ENCODE data around the gene TMEM9. TPM values are rescaled to one million over a fixed set of nuclear protein-coding genes. Genes with fewer than 3 reads are reported as not detected.

The TMEM9 gene
- total and polyA plus RNA-seq, 10 of the 15 experiments (the other 5 are each of a cell fraction or from before 2014, with no cell fraction given), result 7.2 to 46.1 (median 17.3) TPM

DNA sequence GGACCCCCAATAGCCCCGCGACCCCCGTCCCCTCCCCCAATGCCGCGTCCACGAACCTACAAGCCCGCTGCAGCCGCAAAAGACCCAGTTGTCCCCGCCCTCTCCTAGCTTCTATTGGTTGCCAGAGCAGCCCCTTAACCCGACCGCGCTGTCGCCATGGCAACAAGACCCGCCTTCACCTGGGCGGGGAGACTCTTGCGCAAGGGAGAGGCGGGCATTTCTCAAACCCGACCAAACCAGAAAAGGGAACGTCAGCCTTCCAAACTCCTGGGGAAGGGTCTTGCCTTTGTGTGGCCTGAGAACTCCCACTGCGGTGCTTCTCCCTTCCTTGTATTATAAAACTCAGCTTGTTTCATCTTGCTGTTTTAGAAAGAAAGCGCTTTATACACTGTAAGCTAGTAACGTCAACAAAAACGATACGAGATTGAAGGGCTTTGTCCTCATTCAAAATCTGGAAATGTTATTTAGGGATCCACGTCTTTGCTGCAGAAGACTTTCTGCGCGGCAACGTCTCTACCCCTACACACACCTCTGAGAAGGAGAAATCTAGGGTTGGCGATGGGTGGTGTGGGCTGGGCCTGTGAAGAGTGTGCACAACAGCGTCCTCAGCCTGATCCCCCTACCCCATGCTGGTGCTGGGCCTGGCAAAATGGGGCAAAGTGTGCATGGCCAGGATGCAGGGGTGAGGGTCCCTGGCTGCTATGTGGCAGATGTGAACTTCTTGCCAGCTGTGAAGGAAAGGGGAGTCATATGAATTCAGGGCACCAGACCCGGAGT is at the start of gene TMEM9 (continued):
- TF ChIP-seq, protein P1, sequence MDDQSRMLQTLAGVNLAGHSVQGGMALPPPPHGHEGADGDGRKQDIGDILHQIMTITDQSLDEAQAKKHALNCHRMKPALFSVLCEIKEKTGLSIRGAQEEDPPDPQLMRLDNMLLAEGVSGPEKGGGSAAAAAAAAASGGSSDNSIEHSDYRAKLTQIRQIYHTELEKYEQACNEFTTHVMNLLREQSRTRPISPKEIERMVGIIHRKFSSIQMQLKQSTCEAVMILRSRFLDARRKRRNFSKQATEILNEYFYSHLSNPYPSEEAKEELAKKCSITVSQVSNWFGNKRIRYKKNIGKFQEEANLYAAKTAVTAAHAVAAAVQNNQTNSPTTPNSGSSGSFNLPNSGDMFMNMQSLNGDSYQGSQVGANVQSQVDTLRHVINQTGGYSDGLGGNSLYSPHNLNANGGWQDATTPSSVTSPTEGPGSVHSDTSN (IDR thresholded peaks at IDR 0.05; ENCODE audit: insufficient replicate concordance, low read depth, low read length), result peak; percentile 97
- TF ChIP-seq, protein P2, sequence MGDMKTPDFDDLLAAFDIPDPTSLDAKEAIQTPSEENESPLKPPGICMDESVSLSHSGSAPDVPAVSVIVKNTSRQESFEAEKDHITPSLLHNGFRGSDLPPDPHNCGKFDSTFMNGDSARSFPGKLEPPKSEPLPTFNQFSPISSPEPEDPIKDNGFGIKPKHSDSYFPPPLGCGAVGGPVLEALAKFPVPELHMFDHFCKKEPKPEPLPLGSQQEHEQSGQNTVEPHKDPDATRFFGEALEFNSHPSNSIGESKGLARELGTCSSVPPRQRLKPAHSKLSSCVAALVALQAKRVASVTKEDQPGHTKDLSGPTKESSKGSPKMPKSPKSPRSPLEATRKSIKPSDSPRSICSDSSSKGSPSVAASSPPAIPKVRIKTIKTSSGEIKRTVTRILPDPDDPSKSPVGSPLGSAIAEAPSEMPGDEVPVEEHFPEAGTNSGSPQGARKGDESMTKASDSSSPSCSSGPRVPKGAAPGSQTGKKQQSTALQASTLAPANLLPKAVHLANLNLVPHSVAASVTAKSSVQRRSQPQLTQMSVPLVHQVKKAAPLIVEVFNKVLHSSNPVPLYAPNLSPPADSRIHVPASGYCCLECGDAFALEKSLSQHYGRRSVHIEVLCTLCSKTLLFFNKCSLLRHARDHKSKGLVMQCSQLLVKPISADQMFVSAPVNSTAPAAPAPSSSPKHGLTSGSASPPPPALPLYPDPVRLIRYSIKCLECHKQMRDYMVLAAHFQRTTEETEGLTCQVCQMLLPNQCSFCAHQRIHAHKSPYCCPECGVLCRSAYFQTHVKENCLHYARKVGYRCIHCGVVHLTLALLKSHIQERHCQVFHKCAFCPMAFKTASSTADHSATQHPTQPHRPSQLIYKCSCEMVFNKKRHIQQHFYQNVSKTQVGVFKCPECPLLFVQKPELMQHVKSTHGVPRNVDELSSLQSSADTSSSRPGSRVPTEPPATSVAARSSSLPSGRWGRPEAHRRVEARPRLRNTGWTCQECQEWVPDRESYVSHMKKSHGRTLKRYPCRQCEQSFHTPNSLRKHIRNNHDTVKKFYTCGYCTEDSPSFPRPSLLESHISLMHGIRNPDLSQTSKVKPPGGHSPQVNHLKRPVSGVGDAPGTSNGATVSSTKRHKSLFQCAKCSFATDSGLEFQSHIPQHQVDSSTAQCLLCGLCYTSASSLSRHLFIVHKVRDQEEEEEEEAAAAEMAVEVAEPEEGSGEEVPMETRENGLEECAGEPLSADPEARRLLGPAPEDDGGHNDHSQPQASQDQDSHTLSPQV (IDR thresholded peaks at IDR 0.05), result no peak
- TF ChIP-seq, protein P3, sequence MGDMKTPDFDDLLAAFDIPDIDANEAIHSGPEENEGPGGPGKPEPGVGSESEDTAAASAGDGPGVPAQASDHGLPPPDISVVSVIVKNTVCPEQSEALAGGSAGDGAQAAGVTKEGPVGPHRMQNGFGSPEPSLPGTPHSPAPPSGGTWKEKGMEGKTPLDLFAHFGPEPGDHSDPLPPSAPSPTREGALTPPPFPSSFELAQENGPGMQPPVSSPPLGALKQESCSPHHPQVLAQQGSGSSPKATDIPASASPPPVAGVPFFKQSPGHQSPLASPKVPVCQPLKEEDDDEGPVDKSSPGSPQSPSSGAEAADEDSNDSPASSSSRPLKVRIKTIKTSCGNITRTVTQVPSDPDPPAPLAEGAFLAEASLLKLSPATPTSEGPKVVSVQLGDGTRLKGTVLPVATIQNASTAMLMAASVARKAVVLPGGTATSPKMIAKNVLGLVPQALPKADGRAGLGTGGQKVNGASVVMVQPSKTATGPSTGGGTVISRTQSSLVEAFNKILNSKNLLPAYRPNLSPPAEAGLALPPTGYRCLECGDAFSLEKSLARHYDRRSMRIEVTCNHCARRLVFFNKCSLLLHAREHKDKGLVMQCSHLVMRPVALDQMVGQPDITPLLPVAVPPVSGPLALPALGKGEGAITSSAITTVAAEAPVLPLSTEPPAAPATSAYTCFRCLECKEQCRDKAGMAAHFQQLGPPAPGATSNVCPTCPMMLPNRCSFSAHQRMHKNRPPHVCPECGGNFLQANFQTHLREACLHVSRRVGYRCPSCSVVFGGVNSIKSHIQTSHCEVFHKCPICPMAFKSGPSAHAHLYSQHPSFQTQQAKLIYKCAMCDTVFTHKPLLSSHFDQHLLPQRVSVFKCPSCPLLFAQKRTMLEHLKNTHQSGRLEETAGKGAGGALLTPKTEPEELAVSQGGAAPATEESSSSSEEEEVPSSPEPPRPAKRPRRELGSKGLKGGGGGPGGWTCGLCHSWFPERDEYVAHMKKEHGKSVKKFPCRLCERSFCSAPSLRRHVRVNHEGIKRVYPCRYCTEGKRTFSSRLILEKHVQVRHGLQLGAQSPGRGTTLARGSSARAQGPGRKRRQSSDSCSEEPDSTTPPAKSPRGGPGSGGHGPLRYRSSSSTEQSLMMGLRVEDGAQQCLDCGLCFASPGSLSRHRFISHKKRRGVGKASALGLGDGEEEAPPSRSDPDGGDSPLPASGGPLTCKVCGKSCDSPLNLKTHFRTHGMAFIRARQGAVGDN (IDR thresholded peaks at IDR 0.05), result no peak
- TF ChIP-seq YBX1 (IDR thresholded peaks at IDR 0.05) (no peak), NR2C1 (IDR thresholded peaks at IDR 0.05) (no peak), JUNB (IDR thresholded peaks at IDR 0.05) (peak; percentile 99), TAF1 (IDR thresholded peaks at IDR 0.05; ENCODE audit: borderline replicate concordance, low read depth, low read length) (no peak), CREB1 (IDR thresholded peaks at IDR 0.05; ENCODE audit: low read depth) (peak; percentile 36; the same call in 1 of the 2 replicates), WRNIP1 (IDR thresholded peaks at IDR 0.05; ENCODE audit: borderline replicate concordance, low read depth, low read length) (no peak), DPF2 (IDR thresholded peaks at IDR 0.05) (0 out of 2 replicates have a peak, but pooled peaks have one; percentile 17), TCF7 (IDR thresholded peaks at IDR 0.05; ENCODE audit: borderline replicate concordance) (no peak), MEF2A (IDR thresholded peaks at IDR 0.05; ENCODE audit: insufficient read depth, low read depth, low read length) (no peak), RAD51 (IDR thresholded peaks at IDR 0.05) (no peak), ZZZ3 (IDR thresholded peaks at IDR 0.05; ENCODE audit: control insufficient read depth, insufficient read length, low read depth) (no peak), NFYB (IDR thresholded peaks at IDR 0.05; ENCODE audit: insufficient read depth, low read depth, low read length) (peak; percentile 93), CEBPB (IDR thresholded peaks at IDR 0.05; ENCODE audit: borderline replicate concordance in 1 of 2, low read depth in 2 of 2, low read length in 2 of 2) (peak in 1 of 2 experiments; percentile 100; a peak in 2 of 4 replicates), PML (IDR thresholded peaks at IDR 0.05; ENCODE audit: low read length) (no peak)
- TF ChIP-seq, protein P4, sequence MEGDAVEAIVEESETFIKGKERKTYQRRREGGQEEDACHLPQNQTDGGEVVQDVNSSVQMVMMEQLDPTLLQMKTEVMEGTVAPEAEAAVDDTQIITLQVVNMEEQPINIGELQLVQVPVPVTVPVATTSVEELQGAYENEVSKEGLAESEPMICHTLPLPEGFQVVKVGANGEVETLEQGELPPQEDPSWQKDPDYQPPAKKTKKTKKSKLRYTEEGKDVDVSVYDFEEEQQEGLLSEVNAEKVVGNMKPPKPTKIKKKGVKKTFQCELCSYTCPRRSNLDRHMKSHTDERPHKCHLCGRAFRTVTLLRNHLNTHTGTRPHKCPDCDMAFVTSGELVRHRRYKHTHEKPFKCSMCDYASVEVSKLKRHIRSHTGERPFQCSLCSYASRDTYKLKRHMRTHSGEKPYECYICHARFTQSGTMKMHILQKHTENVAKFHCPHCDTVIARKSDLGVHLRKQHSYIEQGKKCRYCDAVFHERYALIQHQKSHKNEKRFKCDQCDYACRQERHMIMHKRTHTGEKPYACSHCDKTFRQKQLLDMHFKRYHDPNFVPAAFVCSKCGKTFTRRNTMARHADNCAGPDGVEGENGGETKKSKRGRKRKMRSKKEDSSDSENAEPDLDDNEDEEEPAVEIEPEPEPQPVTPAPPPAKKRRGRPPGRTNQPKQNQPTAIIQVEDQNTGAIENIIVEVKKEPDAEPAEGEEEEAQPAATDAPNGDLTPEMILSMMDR (IDR thresholded peaks at IDR 0.05 in 2 of 3, conservative IDR thresholded peaks at IDR 0.05 in 1 of 3; ENCODE audit: control insufficient read depth in 2 of 3, extremely low read depth in 1 of 3, insufficient read depth in 1 of 3, low read depth in 3 of 3, low read length in 3 of 3), result no peak

All from GM12878 (cell line).